Liver (tissue), 9 donors: Measurements from ENCODE around the gene TTC39C. TPM values are rescaled to one million over a fixed set of nuclear protein-coding genes. Genes with fewer than 3 reads are reported as not detected.

Experiments
- DNase-seq: peaks from one replicate; pipeline ENCODE4 v3.0.0-alpha.2; 2017; ENCODE audit warnings: low spot score
- H3K27ac ChIP-seq, 2 donors: one replicate each; pipeline ENCODE4 v1.7.0; 2013; ENCODE audit warnings: inconsistent platforms in 2 of 2, low read length in 2 of 2, control low read depth in 1 of 2, low read depth in 1 of 2, mild to moderate bottlenecking in 1 of 2
- H3K27me3 ChIP-seq, 4 donors: one replicate each; pipeline versions ENCODE4 v1.6.1 to v1.7.0; 2013; ENCODE audit warnings: low read length in 3 of 4, inconsistent platforms in 1 of 4, mild to moderate bottlenecking in 1 of 4, moderate library complexity in 1 of 4; ENCODE audit not compliant: control insufficient read depth in 4 of 4, insufficient read depth in 4 of 4
- H3K36me3 ChIP-seq, 4 donors: one replicate each; pipeline versions ENCODE4 v1.6.1 to v1.7.0; 2013; ENCODE audit warnings: low read length in 3 of 4, mild to moderate bottlenecking in 3 of 4, low read depth in 1 of 4, moderate library complexity in 1 of 4; ENCODE audit not compliant: control insufficient read depth in 4 of 4, insufficient read depth in 3 of 4
- H3K4me1 ChIP-seq, 4 donors: one replicate each; pipeline versions ENCODE4 v1.6.1 to v1.7.0; 2013; ENCODE audit warnings: low read length in 3 of 4, mild to moderate bottlenecking in 3 of 4, moderate library complexity in 1 of 4; ENCODE audit not compliant: control insufficient read depth in 4 of 4, insufficient read depth in 4 of 4
- H3K4me3 ChIP-seq, 3 donors: one replicate each; pipeline versions ENCODE4 v1.6.1 to v1.7.0; 2013; ENCODE audit warnings: low read length in 3 of 3, control low read depth in 1 of 3, low read depth in 1 of 3, mild to moderate bottlenecking in 1 of 3
- H3K9ac ChIP-seq, 2 donors: one replicate each; pipeline ENCODE4 v1.7.0; 2013; ENCODE audit warnings: low read length in 2 of 2, mild to moderate bottlenecking in 2 of 2, moderate library complexity in 2 of 2, control low read depth in 1 of 2, low read depth in 1 of 2
- H3K9me3 ChIP-seq, 4 donors: one replicate each; pipeline versions ENCODE4 v1.6.1 to v1.7.0; 2013; ENCODE audit warnings: low read length in 3 of 4; ENCODE audit not compliant: control insufficient read depth in 4 of 4
- ATF3 ChIP-seq: IDR thresholded peaks from 2 replicates; pipeline ENCODE4 v1.6.1; 2016; ENCODE audit warnings: antibody characterized with exemption
- CTCF ChIP-seq: fragments of 150-350 bp; IDR thresholded peaks from 2 replicates; pipeline ENCODE4 v1.5.1; 2017; ENCODE audit warnings: improper control_type of control experiment, low read depth, low read length; ENCODE audit not compliant: missing input control
- EGR1 ChIP-seq, 2 donors: IDR thresholded peaks; 2 replicates each; pipeline ENCODE4 v1.6.1; 2016 to 2018; ENCODE audit warnings: antibody characterized with exemption in 2 of 2, low read depth in 2 of 2
- FOXA2 ChIP-seq: IDR thresholded peaks from 2 replicates; pipeline ENCODE4 v1.6.1; 2016; ENCODE audit warnings: antibody characterized with exemption
- HNF4A ChIP-seq, 2 donors: conservative IDR thresholded peaks; 2 replicates each; pipeline ENCODE4 v1.6.1; 2016; ENCODE audit warnings: antibody characterized with exemption in 2 of 2, mild to moderate bottlenecking in 2 of 2
- JUND ChIP-seq, 2 donors: IDR thresholded peaks; 2 replicates each; pipeline ENCODE4 v1.6.1; 2016; ENCODE audit warnings: antibody characterized with exemption in 2 of 2
- MAX ChIP-seq: IDR thresholded peaks from 2 replicates; pipeline ENCODE4 v1.6.1; 2016; ENCODE audit warnings: antibody characterized with exemption
- NR2F2 ChIP-seq: IDR thresholded peaks from 2 replicates; pipeline ENCODE4 v1.6.1; 2016; ENCODE audit warnings: antibody characterized with exemption
- RAD21 ChIP-seq, 2 donors: IDR thresholded peaks; 2 replicates each; pipeline ENCODE4 v1.6.1; 2016; ENCODE audit warnings: antibody characterized with exemption in 2 of 2, mild to moderate bottlenecking in 2 of 2
- REST ChIP-seq: IDR thresholded peaks from 2 replicates; pipeline ENCODE4 v1.6.1; 2016; ENCODE audit warnings: antibody characterized with exemption, mild to moderate bottlenecking
- RXRA ChIP-seq, 2 donors: IDR thresholded peaks; 2 replicates each; pipeline ENCODE4 v1.6.1; 2017 to 2018; ENCODE audit warnings: antibody characterized with exemption in 2 of 2, mild to moderate bottlenecking in 1 of 2
- SP1 ChIP-seq: IDR thresholded peaks from 2 replicates; pipeline ENCODE4 v1.6.1; 2018; ENCODE audit warnings: antibody characterized with exemption, mild to moderate bottlenecking
- TAF1 ChIP-seq: conservative IDR thresholded peaks from 2 replicates; pipeline ENCODE4 v1.6.1; 2016; ENCODE audit warnings: antibody characterized with exemption, mild to moderate bottlenecking
- YY1 ChIP-seq: IDR thresholded peaks from 2 replicates; pipeline ENCODE4 v1.6.1; 2016; ENCODE audit warnings: antibody characterized with exemption, mild to moderate bottlenecking
- ZBTB33 ChIP-seq: IDR thresholded peaks from 2 replicates; pipeline ENCODE4 v1.6.1; 2016; ENCODE audit warnings: antibody characterized with exemption
- WGBS: extraction: QIAGEN DNeasy Blood & Tissue Kit; methylation state at CpG from one replicate; pipeline ENCODE4 v1.1.7; 2013; 5-methylcytosine and 5-hydroxymethylcytosine counted together
- polyA plus RNA-seq, 2 donors: library from polyadenylated mRNA; stranded (reverse) in 1 of 2; unstranded in 1 of 2; fragments of 200-250 nt in 1 of 2; fragments of >200 nt in 1 of 2; fragmentation: Nextera tagmentation in 1 of 2; extraction: Ambion mirVana in 1 of 2; gene quantifications; one replicate each; pipeline versions ENCODE4 v1.2.1 to v1.2.3, GENCODE V29; 2013 to 2015
- total RNA-seq, 2 donors: library from RNA; depleted of rRNA; stranded (reverse); fragments of >200 nt; gene quantifications; one replicate each; pipeline ENCODE4 v1.2.3, GENCODE V29; 2014
- donor health status: healthy.
- donor health status: healthy.
- donor health status: healthy.
- donor health status: healthy.
- donor health status: healthy.

The TTC39C gene
- total and polyA plus RNA-seq, 4 donors: 22.8 to 55.1 (median 38.6) TPM

- WGBS: 45% methylated on average over 9 of the region's 9 CpGs
- H3K4me3 ChIP-seq: no peak overlapping the region
- no peaks in the 10 kb centered on the region for H3K9me3 ChIP-seq
- peaks cover 0 to 14% (median 5%) of the 10 kb centered on the region in 4 donors for H3K4me1 ChIP-seq
- TF ChIP-seq CTCF (no peak), NR2F2 (peak; percentile 57), RAD21 (IDR thresholded peaks at IDR 0.05) (peak; percentile 9 to 28), HNF4A (conservative IDR thresholded peaks at IDR 0.05) (peak; percentile 20 to 61), FOXA2 (peak; percentile 42), SP1 (peak; percentile 21), YY1 (peak; percentile 46), RXRA (IDR thresholded peaks at IDR 0.05) (peak; percentile 65 to 85), ATF3 (no peak), JUND (IDR thresholded peaks at IDR 0.05) (peak in 1 of 2 donors; percentile 31), EGR1 (IDR thresholded peaks at IDR 0.05; ENCODE audit: low read depth in 2 of 2) (peak in 1 of 2 donors; percentile 20), TAF1 (no peak), REST (peak; percentile 36), ZBTB33 (peak; percentile 74), MAX (peak; percentile 91)
- peak overlapping the region in 1 of 2 donors; percentile 42 for H3K27ac ChIP-seq
- DNase-seq: no peak
- peaks cover 0 to 4% (median 1%) of the 10 kb centered on the region in 4 donors for H3K36me3 ChIP-seq
- H3K27me3 ChIP-seq: no peaks in the 10 kb centered on the region
- no peak overlapping the region for H3K9ac ChIP-seq
These were observed 56.5 kb downstream of the TTC39C start for GRCh38 chr18:24071029-24071428.

- no peaks in the 10 kb centered on the region for H3K9me3 ChIP-seq
- no peak for DNase-seq
- H3K27ac ChIP-seq: no peak overlapping the region
- H3K27me3 ChIP-seq: no peaks in the 10 kb centered on the region
- no peak overlapping the region for H3K4me3 ChIP-seq
- peaks cover 0 to 4% (median 0%) of the 10 kb centered on the region in 4 donors for H3K36me3 ChIP-seq
- peaks cover 0 to 14% (median 5%) of the 10 kb centered on the region in 4 donors for H3K4me1 ChIP-seq
- no peak overlapping the region for H3K9ac ChIP-seq
- no peak for TF ChIP-seq YY1
- TF ChIP-seq SP1: no peak
- TF ChIP-seq TAF1: no peak
- peak in 1 of 2 donors; percentile 13 for TF ChIP-seq RAD21 (IDR thresholded peaks at IDR 0.05)
- TF ChIP-seq EGR1 (IDR thresholded peaks at IDR 0.05; ENCODE audit: low read depth in 2 of 2): no peak
These were observed 57.2 kb downstream of the TTC39C start for GRCh38 chr18:24071779-24072178.
